ENCODE data around the gene SGIP1. TPM values are rescaled to one million over a fixed set of nuclear protein-coding genes. Genes with fewer than 3 reads are reported as not detected.

Gene SGIP1
- total RNA-seq, 2 donors from 2014 or later = not detected

GRCh38 chr1:66682106-66682505 lies 148.2 kb downstream of the SGIP1 start:
- Mint-ChIP-seq H3K9me3 (no peaks in the 10 kb centered on the region), H3K36me3 (ENCODE audit: low read depth) (no peaks in the 10 kb centered on the region), H3K27me3 (peaks cover 16% of the 10 kb centered on the region), H3K4me1 (no peaks in the 10 kb centered on the region), H3K4me3 (no peak overlapping the region), H3K27ac (no peak overlapping the region)
- no peak for ATAC-seq (replicated peaks)

- no peak for ATAC-seq (replicated peaks)
- H3K9me3 Mint-ChIP-seq = no peaks in the 10 kb centered on the region
- H3K27me3 Mint-ChIP-seq = peaks cover 14% of the 10 kb centered on the region
- H3K36me3 Mint-ChIP-seq (ENCODE audit: low read depth) = no peaks in the 10 kb centered on the region
- no peak overlapping the region for H3K4me3 Mint-ChIP-seq
- no peaks in the 10 kb centered on the region for H3K4me1 Mint-ChIP-seq
- no peak overlapping the region for H3K27ac Mint-ChIP-seq
These were observed 150.4 kb downstream of the SGIP1 start for GRCh38 chr1:66684353-66684752.

- Mint-ChIP-seq H3K27ac (no peak overlapping the region), H3K36me3 (ENCODE audit: low read depth) (no peaks in the 10 kb centered on the region), H3K4me1 (no peaks in the 10 kb centered on the region), H3K4me3 (no peak overlapping the region), H3K9me3 (no peaks in the 10 kb centered on the region), H3K27me3 (peaks cover 14% of the 10 kb centered on the region)
- no peak for ATAC-seq (replicated peaks)
These were observed 151.3 kb downstream of the SGIP1 start for GRCh38 chr1:66685265-66685664.

- Mint-ChIP-seq H3K27ac (no peak overlapping the region), H3K4me3 (no peak overlapping the region), H3K4me1 (no peaks in the 10 kb centered on the region), H3K27me3 (peaks cover 14% of the 10 kb centered on the region), H3K9me3 (no peaks in the 10 kb centered on the region), H3K36me3 (ENCODE audit: low read depth) (no peaks in the 10 kb centered on the region)
- ATAC-seq (replicated peaks) = no peak
These were observed 151.7 kb downstream of the SGIP1 start for GRCh38 chr1:66685670-66686069.

GRCh38 chr1:66686406-66686805 lies 152.5 kb downstream of the SGIP1 start:
- Mint-ChIP-seq H3K4me3 (no peak overlapping the region), H3K27me3 (peaks cover 19% of the 10 kb centered on the region), H3K36me3 (ENCODE audit: low read depth) (no peaks in the 10 kb centered on the region), H3K4me1 (no peaks in the 10 kb centered on the region), H3K27ac (no peak overlapping the region), H3K9me3 (no peaks in the 10 kb centered on the region)
- no peak for ATAC-seq (replicated peaks)

- Mint-ChIP-seq H3K9me3 (no peaks in the 10 kb centered on the region), H3K27me3 (peaks cover 25% of the 10 kb centered on the region), H3K4me1 (no peaks in the 10 kb centered on the region)
These were observed 153.4 kb downstream of the SGIP1 start for GRCh38 chr1:66687358-66687757.

GRCh38 chr1:66690666-66691381 lies 156.9 kb downstream of the SGIP1 start:
- no peak overlapping the region for H3K4me3 Mint-ChIP-seq
- H3K36me3 Mint-ChIP-seq (ENCODE audit: low read depth) = no peaks in the 10 kb centered on the region
- peaks cover 4% of the 10 kb centered on the region for H3K4me1 Mint-ChIP-seq
- no peak overlapping the region for H3K27ac Mint-ChIP-seq
- no peak for ATAC-seq (replicated peaks)
- no peaks in the 10 kb centered on the region for H3K9me3 Mint-ChIP-seq
- peaks cover 25% of the 10 kb centered on the region for H3K27me3 Mint-ChIP-seq

More at GRCh38 chr1:66687358-66687757, 153.4 kb downstream of the SGIP1 start:
- ATAC-seq (replicated peaks) = no peak
- no peaks in the 10 kb centered on the region for H3K36me3 Mint-ChIP-seq (ENCODE audit: low read depth)
- H3K27ac Mint-ChIP-seq = no peak overlapping the region
- H3K4me3 Mint-ChIP-seq = no peak overlapping the region

GRCh38 chr1:66692681-66693080 lies 158.7 kb downstream of the SGIP1 start:
- Mint-ChIP-seq H3K27me3 (peaks cover 22% of the 10 kb centered on the region), H3K27ac (no peak overlapping the region), H3K4me3 (no peak overlapping the region), H3K4me1 (peaks cover 4% of the 10 kb centered on the region), H3K36me3 (ENCODE audit: low read depth) (no peaks in the 10 kb centered on the region), H3K9me3 (no peaks in the 10 kb centered on the region)
- no peak for ATAC-seq (replicated peaks)

- Mint-ChIP-seq H3K36me3 (ENCODE audit: low read depth) (no peaks in the 10 kb centered on the region), H3K27me3 (peaks cover 21% of the 10 kb centered on the region), H3K4me3 (no peak overlapping the region), H3K4me1 (peaks cover 4% of the 10 kb centered on the region), H3K9me3 (no peaks in the 10 kb centered on the region), H3K27ac (no peak overlapping the region)
- ATAC-seq (replicated peaks) = no peak
These were observed 159.9 kb downstream of the SGIP1 start for GRCh38 chr1:66693856-66694255.

GRCh38 chr1:66695116-66695515 lies 161.2 kb downstream of the SGIP1 start:
- no peaks in the 10 kb centered on the region for H3K9me3 Mint-ChIP-seq

GRCh38 chr1:66696771-66697170 lies 162.8 kb downstream of the SGIP1 start:
- Mint-ChIP-seq H3K4me1 (peaks cover 4% of the 10 kb centered on the region), H3K36me3 (ENCODE audit: low read depth) (no peaks in the 10 kb centered on the region), H3K4me3 (no peak overlapping the region), H3K27me3 (peaks cover 23% of the 10 kb centered on the region), H3K9me3 (no peaks in the 10 kb centered on the region), H3K27ac (no peak overlapping the region)
- no peak for ATAC-seq (replicated peaks)

More at GRCh38 chr1:66695116-66695515, 161.2 kb downstream of the SGIP1 start:
- Mint-ChIP-seq H3K27ac (no peak overlapping the region), H3K36me3 (ENCODE audit: low read depth) (no peaks in the 10 kb centered on the region), H3K4me1 (peaks cover 4% of the 10 kb centered on the region), H3K4me3 (no peak overlapping the region), H3K27me3 (peaks cover 22% of the 10 kb centered on the region)
- no peak for ATAC-seq (replicated peaks)

GRCh38 chr1:66699213-66699612 lies 165.3 kb downstream of the SGIP1 start:
- Mint-ChIP-seq H3K27ac (no peak overlapping the region), H3K36me3 (ENCODE audit: low read depth) (no peaks in the 10 kb centered on the region), H3K4me1 (peaks cover 4% of the 10 kb centered on the region), H3K27me3 (peaks cover 20% of the 10 kb centered on the region), H3K4me3 (no peak overlapping the region), H3K9me3 (no peaks in the 10 kb centered on the region)
- no peak for ATAC-seq (replicated peaks)

GRCh38 chr1:66704177-66704875 lies 170.4 kb downstream of the SGIP1 start:
- no peak for ATAC-seq (replicated peaks)
- Mint-ChIP-seq H3K27ac (no peak overlapping the region), H3K36me3 (ENCODE audit: low read depth) (no peaks in the 10 kb centered on the region), H3K9me3 (no peaks in the 10 kb centered on the region), H3K4me1 (no peaks in the 10 kb centered on the region), H3K27me3 (peaks cover 18% of the 10 kb centered on the region), H3K4me3 (no peak overlapping the region)

- Mint-ChIP-seq H3K27ac (no peak overlapping the region), H3K9me3 (no peaks in the 10 kb centered on the region), H3K27me3 (peaks cover 18% of the 10 kb centered on the region), H3K4me3 (no peak overlapping the region), H3K36me3 (ENCODE audit: low read depth) (no peaks in the 10 kb centered on the region), H3K4me1 (no peaks in the 10 kb centered on the region)
- no peak for ATAC-seq (replicated peaks)
These were observed 171.2 kb downstream of the SGIP1 start for GRCh38 chr1:66705110-66705509.

GRCh38 chr1:66711420-66711819 lies 177.5 kb downstream of the SGIP1 start:
- Mint-ChIP-seq H3K4me3 (no peak overlapping the region), H3K27ac (no peak overlapping the region), H3K4me1 (no peaks in the 10 kb centered on the region), H3K27me3 (peaks cover 14% of the 10 kb centered on the region), H3K36me3 (ENCODE audit: low read depth) (no peaks in the 10 kb centered on the region), H3K9me3 (no peaks in the 10 kb centered on the region)
- no peak for ATAC-seq (replicated peaks)
